Lower leg skin (tissue), 4 donors: ENCODE data around the gene UBAP2. TPM values are rescaled to one million over a fixed set of nuclear protein-coding genes. Genes with fewer than 3 reads are reported as not detected.

ENCODE experiments used
- DNase-seq, 2 donors: peaks; one replicate each; pipeline ENCODE4 v3.0.0-alpha.2; 2019; ENCODE audit warnings: low spot score in 2 of 2
- H3K4me3 ChIP-seq: fragments of 200-600 bp; sonication (generic); 2 replicates; pipeline ENCODE4 v1.5.1; 2017; ENCODE audit warnings: mild to moderate bottlenecking, low read depth; ENCODE audit not compliant: poor library complexity, severe bottlenecking
- POLR2A ChIP-seq, 2 donors: fragments of 450-650 bp; IDR thresholded peaks; one replicate each; pipeline ENCODE4 v1.6.1; 2016 to 2017; ENCODE audit warnings: antibody characterized with exemption in 2 of 2, mild to moderate bottlenecking in 1 of 2, moderate library complexity in 1 of 2
- WGBS, 2 donors: methylation state at CpG; one replicate each; pipeline ENCODE4 v1.1.5; 2018; 5-methylcytosine and 5-hydroxymethylcytosine counted together
- intact Hi-C: fragments of 100-400 bp; cut with DNase I; formaldehyde crosslinking; loops from one replicate; pipeline ENCODE4 v1.15.0; 2023; ENCODE audit warnings: low total_unique reads
- total RNA-seq, 4 donors: library from RNA; depleted of rRNA; stranded (reverse); fragments of >200 nt; gene quantifications; one replicate each; pipeline ENCODE4 v1.1.0, GENCODE V29; 2016
- TF ChIP-seq, protein P1 (sequence below), 3 donors: fragments of 450-650 bp; IDR thresholded peaks; one replicate each; pipeline ENCODE4 v1.5.1; 2016; ENCODE audit warnings: antibody characterized with exemption in 3 of 3, mild to moderate bottlenecking in 3 of 3, moderate library complexity in 2 of 3

Gene UBAP2
- total RNA-seq, 4 donors from 2014 or later, result 20.0 to 29.1 (median 28.6) TPM

DNA sequence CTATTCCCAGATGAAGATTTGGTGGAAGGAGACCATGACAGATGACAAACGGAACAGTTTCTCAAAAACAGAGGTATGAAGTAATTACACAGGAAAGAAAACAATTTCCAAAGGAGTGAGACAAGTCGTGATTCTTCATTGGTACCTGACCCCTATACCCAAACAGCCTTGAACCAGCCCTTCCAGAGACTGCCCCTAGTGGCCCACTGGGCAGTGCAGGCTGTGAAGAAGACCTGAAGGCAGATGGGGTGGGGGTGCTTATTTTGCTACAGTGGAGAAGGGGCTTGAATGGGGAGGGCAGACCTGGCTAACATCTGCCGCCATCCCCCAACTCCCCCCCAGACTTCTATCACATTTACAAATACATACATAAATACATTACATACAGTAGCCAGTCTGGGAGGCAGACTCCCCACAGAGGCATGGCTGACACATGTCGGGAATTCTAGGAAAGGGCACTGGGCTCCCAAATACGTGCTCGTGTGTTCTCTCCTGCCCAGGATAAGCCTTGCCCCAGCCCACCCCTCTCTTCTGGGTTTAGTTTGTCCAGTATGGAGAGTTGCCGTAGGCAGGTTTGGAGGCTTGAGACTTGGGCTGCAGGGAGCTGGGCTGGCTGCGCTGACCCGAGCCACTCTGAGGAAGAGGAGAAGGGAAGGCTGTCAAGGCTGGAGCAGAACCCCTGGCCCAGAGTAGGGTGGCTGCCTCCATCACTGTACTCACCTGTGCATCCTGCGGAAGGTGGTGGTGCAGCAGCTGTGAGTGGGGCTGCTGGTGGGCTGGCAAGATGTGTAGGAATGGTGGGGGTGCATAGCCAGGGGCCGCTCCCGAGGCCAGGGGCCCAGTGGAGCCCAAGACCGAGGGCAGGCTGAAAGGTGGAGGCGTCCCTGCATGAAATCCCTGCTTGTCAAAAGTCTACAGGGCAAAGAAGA is 126.5 kb downstream of the UBAP2 start:
- TF ChIP-seq POLR2A (IDR thresholded peaks at IDR 0.05), result no peak
- no peak for DNase-seq
- 82 to 83% methylated on average over 14 of the region's 14 CpGs for WGBS, 2 donors
- no peak overlapping the region for H3K4me3 ChIP-seq
- intact Hi-C loops, result no loop called here

DNA sequence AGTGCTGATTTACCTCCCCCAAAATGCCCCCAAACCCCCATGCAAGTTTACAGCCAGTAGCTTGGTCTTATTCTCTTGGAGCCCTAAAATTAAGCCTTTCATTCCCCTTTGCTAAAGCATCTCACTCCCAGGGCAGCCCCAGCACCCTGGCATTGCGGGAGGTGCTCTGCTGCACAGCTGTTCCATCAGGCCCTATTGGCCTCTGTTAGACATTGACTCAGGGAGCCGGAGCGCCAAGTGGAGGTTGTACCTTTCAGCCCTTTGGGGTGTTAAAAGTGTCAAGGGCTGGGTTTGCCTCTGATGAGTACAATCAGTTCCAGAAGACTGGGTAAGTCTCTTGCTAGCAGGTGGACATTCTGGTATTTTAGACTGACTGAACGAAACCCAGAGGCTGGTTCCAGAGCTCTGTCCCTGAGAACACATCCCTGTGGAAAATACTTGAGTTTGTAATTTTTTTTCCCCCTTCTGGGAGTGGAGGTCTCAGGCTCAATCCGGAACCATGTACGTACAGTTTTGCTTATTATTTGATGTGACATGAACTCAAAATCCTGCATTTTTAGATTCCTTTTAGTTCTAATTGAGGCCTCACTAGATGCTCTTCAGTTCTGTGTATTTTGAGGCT is 129.3 kb downstream of the UBAP2 start:
- WGBS, 2 donors, result 88 to 90% methylated on average over 6 of the region's 6 CpGs
- intact Hi-C loops, result no loop called here
- TF ChIP-seq, protein P1, sequence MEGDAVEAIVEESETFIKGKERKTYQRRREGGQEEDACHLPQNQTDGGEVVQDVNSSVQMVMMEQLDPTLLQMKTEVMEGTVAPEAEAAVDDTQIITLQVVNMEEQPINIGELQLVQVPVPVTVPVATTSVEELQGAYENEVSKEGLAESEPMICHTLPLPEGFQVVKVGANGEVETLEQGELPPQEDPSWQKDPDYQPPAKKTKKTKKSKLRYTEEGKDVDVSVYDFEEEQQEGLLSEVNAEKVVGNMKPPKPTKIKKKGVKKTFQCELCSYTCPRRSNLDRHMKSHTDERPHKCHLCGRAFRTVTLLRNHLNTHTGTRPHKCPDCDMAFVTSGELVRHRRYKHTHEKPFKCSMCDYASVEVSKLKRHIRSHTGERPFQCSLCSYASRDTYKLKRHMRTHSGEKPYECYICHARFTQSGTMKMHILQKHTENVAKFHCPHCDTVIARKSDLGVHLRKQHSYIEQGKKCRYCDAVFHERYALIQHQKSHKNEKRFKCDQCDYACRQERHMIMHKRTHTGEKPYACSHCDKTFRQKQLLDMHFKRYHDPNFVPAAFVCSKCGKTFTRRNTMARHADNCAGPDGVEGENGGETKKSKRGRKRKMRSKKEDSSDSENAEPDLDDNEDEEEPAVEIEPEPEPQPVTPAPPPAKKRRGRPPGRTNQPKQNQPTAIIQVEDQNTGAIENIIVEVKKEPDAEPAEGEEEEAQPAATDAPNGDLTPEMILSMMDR (IDR thresholded peaks at IDR 0.05), result no peak
- TF ChIP-seq POLR2A (IDR thresholded peaks at IDR 0.05), result no peak
- no peak for DNase-seq
- no peak overlapping the region for H3K4me3 ChIP-seq

DNA sequence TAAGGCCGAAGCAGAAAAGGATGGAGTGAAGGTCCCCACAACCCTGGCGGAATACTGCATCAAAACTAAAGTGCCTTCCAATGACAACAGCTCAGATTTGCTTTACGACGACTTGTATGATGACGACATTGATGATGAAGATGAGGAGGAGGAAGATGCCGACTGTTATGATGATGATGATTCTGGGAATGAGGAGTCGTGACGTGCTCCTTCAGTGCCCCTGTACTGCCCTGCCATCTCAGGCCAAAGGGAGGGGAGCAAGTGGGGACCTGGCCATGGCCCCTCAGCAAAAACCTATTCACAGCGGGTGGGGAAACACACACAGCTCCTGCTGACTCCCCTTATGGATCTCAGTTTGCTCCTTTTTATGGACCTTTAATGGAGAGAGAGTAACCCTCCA is 131.7 kb downstream of the UBAP2 start:
- intact Hi-C loops, result no loop called here
- no peak for TF ChIP-seq POLR2A (IDR thresholded peaks at IDR 0.05)
- TF ChIP-seq, protein P1 (IDR thresholded peaks at IDR 0.05), result no peak
- no peak for DNase-seq
- H3K4me3 ChIP-seq, result no peak overlapping the region
- WGBS, 2 donors, result 95 to 96% methylated on average over 9 of the region's 9 CpGs

DNA sequence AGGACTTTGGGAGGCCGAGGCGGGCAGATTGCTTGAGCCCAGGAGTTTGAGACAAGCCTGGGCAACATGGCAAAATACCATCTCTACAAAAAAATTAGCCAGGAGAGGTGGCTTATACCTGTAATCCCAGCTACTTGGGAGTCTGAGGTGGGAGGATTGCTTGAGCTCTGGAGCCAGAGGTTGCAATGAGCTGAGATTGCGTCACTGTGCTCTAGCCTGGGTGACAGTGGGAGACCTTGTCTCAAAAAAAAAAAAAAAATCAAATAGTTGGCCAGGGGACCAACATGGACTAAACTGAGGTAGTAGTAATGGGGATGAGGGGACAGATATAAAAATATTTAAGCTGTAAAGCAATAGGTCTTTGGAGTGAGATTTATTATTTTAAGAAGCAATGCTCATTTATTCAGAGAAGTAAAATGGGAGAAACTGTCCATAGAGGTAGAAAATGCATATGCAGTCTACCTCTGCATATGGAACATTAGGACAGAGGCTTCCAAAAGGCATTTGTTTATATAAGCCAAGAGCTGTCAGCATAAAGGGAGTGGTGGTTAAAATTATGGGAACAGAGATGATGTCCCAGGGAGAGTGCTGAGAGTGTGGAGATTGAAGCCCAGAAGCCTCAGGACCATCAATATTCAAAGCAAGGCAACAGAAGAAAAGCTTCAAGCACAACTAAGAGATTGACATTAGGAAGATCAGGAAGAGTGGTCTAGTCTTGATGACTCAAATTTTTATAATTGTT is 133.6 kb downstream of the UBAP2 start:
- no peak for DNase-seq
- intact Hi-C loops, result no loop called here
- no peak overlapping the region for H3K4me3 ChIP-seq
- 95 to 97% methylated on average over 3 of the region's 3 CpGs for WGBS, 2 donors
- TF ChIP-seq, protein P1 (IDR thresholded peaks at IDR 0.05), result no peak
- TF ChIP-seq POLR2A (IDR thresholded peaks at IDR 0.05), result no peak

DNA sequence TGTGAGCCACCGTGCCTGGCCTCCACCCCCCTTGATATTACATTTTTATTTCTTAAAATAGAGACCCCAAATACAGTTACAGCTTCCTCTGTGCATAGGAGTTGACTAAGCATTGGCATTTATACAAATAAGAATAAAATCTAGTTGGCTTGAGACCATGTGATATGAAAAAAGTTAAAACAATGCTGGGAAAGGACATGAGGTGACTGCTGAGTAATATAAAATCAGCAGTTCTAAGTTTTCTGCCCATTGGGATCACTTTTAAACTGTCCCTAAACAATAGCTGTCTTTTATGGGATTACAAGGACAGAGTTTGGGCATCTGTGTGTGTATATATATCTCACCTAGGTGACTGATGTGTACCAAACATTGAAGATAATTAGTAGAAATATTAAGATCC is 135.1 kb downstream of the UBAP2 start:
- no peak for DNase-seq
- TF ChIP-seq POLR2A (IDR thresholded peaks at IDR 0.05), result no peak
- TF ChIP-seq, protein P1 (IDR thresholded peaks at IDR 0.05), result no peak
- H3K4me3 ChIP-seq, result no peak overlapping the region
- intact Hi-C loops, result no loop called here
- 76 to 86% methylated on average over 1 of the region's 1 CpG for WGBS, 2 donors

DNA sequence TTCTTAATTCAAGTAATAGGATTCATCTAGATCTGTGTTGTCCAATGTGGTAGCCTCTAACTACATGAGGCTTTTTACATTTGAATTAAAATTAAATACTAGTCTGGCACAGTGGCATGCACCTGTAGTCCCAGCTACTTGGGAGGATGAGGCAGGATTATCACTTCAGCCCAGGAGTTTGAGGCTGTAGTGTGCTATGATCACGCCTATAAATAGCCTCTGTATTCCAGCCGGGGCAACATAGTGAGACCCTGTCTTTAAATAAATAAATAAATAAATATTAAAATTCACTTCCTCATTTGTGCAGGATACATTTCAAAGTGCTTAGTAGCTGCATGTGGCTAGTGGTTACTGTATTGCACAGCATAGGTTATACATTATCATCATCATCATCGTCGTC is 139.9 kb downstream of the UBAP2 start:
- intact Hi-C loops, result no loop called here
- 94 to 97% methylated on average over 4 of the region's 4 CpGs for WGBS, 2 donors
- TF ChIP-seq, protein P1 (IDR thresholded peaks at IDR 0.05), result no peak
- no peak for TF ChIP-seq POLR2A (IDR thresholded peaks at IDR 0.05)
- DNase-seq, result no peak
- H3K4me3 ChIP-seq, result no peak overlapping the region
